ENCODE measurements around the gene ANO10.
"Not testable (repeated sequence)": the region's sequence is repeated elsewhere in the genome, so short reads cannot be mapped to it uniquely, and the experiment has no call there.

The ANO10 gene

GRCh38 chr3:43478839-43479238 lies 143.0 kb downstream of the ANO10 start:
- H3K27me3 ChIP-seq (ENCODE audit: low read depth); H3K36me3 ChIP-seq (replicated peaks); H3K9me3 ChIP-seq; in situ Hi-C loops (cut with MboI; ENCODE audit: low sequenced_read_pairs); H3K4me3 ChIP-seq: not testable (repeated sequence)
- peaks cover 38% of the 10 kb centered on the region for H3K4me1 ChIP-seq
- DNase-seq (ENCODE audit: low spot score in 2 of 2): peak in 1 of 2 experiments; percentile 73

- no peaks in the 10 kb centered on the region for H3K27me3 ChIP-seq (ENCODE audit: low read depth)
- peaks cover 38% of the 10 kb centered on the region for H3K4me1 ChIP-seq
- H3K9me3 ChIP-seq: no peaks in the 10 kb centered on the region
- no peak overlapping the region for H3K4me3 ChIP-seq
- DNase-seq (ENCODE audit: low spot score in 2 of 2): no peak
- in situ Hi-C loops (cut with MboI; ENCODE audit: low sequenced_read_pairs): no loop called here
- no peaks in the 10 kb centered on the region for H3K36me3 ChIP-seq (replicated peaks)
These were observed 143.6 kb downstream of the ANO10 start for GRCh38 chr3:43478118-43478785.

GRCh38 chr3:43477600-43477999 lies 144.2 kb downstream of the ANO10 start:
- Histone ChIP-seq H3K36me3 (replicated peaks) (no peaks in the 10 kb centered on the region), H3K27me3 (ENCODE audit: low read depth) (no peaks in the 10 kb centered on the region), H3K9me3 (no peaks in the 10 kb centered on the region), H3K4me3 (no peak overlapping the region), H3K4me1 (peaks cover 38% of the 10 kb centered on the region)
- no peak for DNase-seq (ENCODE audit: low spot score in 2 of 2)
- in situ Hi-C loops (cut with MboI; ENCODE audit: low sequenced_read_pairs): no loop called here

GRCh38 chr3:43473737-43474136 lies 148.1 kb downstream of the ANO10 start:
- no peak overlapping the region for H3K4me3 ChIP-seq
- H3K9me3 ChIP-seq: no peaks in the 10 kb centered on the region
- no peaks in the 10 kb centered on the region for H3K27me3 ChIP-seq (ENCODE audit: low read depth)
- no peaks in the 10 kb centered on the region for H3K36me3 ChIP-seq (replicated peaks)
- DNase-seq (ENCODE audit: low spot score in 2 of 2): no peak
- in situ Hi-C loops (cut with MboI; ENCODE audit: low sequenced_read_pairs): no loop called here
- peaks cover 6% of the 10 kb centered on the region for H3K4me1 ChIP-seq

- Histone ChIP-seq H3K9me3 (no peaks in the 10 kb centered on the region), H3K36me3 (replicated peaks) (no peaks in the 10 kb centered on the region), H3K4me3 (no peak overlapping the region), H3K27me3 (ENCODE audit: low read depth) (no peaks in the 10 kb centered on the region), H3K4me1 (peaks cover 1% of the 10 kb centered on the region; the same call in 1 of the 2 replicates)
- DNase-seq (ENCODE audit: low spot score in 2 of 2): no peak
- in situ Hi-C loops (cut with MboI; ENCODE audit: low sequenced_read_pairs): no loop called here
These were observed 148.6 kb downstream of the ANO10 start for GRCh38 chr3:43473244-43473643.

- H3K4me1 ChIP-seq: no peaks in the 10 kb centered on the region
- no peaks in the 10 kb centered on the region for H3K9me3 ChIP-seq
- in situ Hi-C loops (cut with MboI; ENCODE audit: low sequenced_read_pairs): no loop called here
- H3K36me3 ChIP-seq (replicated peaks): no peaks in the 10 kb centered on the region
- H3K27me3 ChIP-seq (ENCODE audit: low read depth): no peaks in the 10 kb centered on the region
- DNase-seq (ENCODE audit: low spot score in 2 of 2): no peak
- no peak overlapping the region for H3K4me3 ChIP-seq
These were observed 153.7 kb downstream of the ANO10 start for GRCh38 chr3:43468133-43468532.

GRCh38 chr3:43465109-43465508 lies 156.7 kb downstream of the ANO10 start:
- H3K4me3 ChIP-seq: no peak overlapping the region
- H3K27me3 ChIP-seq (ENCODE audit: low read depth): no peaks in the 10 kb centered on the region
- no peaks in the 10 kb centered on the region for H3K36me3 ChIP-seq (replicated peaks)
- in situ Hi-C loops (cut with MboI; ENCODE audit: low sequenced_read_pairs): no loop called here
- H3K9me3 ChIP-seq: peaks cover 6% of the 10 kb centered on the region
- no peak for DNase-seq (ENCODE audit: low spot score in 2 of 2)
- H3K4me1 ChIP-seq: no peaks in the 10 kb centered on the region

- H3K27me3 ChIP-seq (ENCODE audit: low read depth); in situ Hi-C loops (cut with MboI; ENCODE audit: low sequenced_read_pairs): not testable (repeated sequence)
These were observed 159.2 kb downstream of the ANO10 start for GRCh38 chr3:43462566-43462965.

GRCh38 chr3:43461345-43461744 lies 160.5 kb downstream of the ANO10 start:
- DNase-seq (ENCODE audit: low spot score in 2 of 2): no peak
- Histone ChIP-seq H3K9me3 (peaks cover 6% of the 10 kb centered on the region), H3K27me3 (ENCODE audit: low read depth) (no peaks in the 10 kb centered on the region), H3K4me1 (no peaks in the 10 kb centered on the region), H3K4me3 (no peak overlapping the region), H3K36me3 (replicated peaks) (no peaks in the 10 kb centered on the region)
- in situ Hi-C loops (cut with MboI; ENCODE audit: low sequenced_read_pairs): no loop called here

More at GRCh38 chr3:43462566-43462965, 159.2 kb downstream of the ANO10 start:
- H3K4me1 ChIP-seq; H3K9me3 ChIP-seq; DNase-seq (ENCODE audit: low spot score in 2 of 2); H3K4me3 ChIP-seq; H3K36me3 ChIP-seq (replicated peaks): not testable (repeated sequence)

GRCh38 chr3:43457038-43457437 lies 164.8 kb downstream of the ANO10 start:
- H3K4me1 ChIP-seq; H3K4me3 ChIP-seq; H3K36me3 ChIP-seq (replicated peaks); H3K27me3 ChIP-seq (ENCODE audit: low read depth); DNase-seq (ENCODE audit: low spot score in 2 of 2); H3K9me3 ChIP-seq; in situ Hi-C loops (cut with MboI; ENCODE audit: low sequenced_read_pairs): not testable (repeated sequence)

GRCh38 chr3:43455233-43455632 lies 166.6 kb downstream of the ANO10 start:
- no peak overlapping the region for H3K4me3 ChIP-seq
- H3K4me1 ChIP-seq: peaks cover 16% of the 10 kb centered on the region
- H3K27me3 ChIP-seq (ENCODE audit: low read depth): no peaks in the 10 kb centered on the region
- no peaks in the 10 kb centered on the region for H3K36me3 ChIP-seq (replicated peaks)
- in situ Hi-C loops (cut with MboI; ENCODE audit: low sequenced_read_pairs): no loop called here
- no peaks in the 10 kb centered on the region for H3K9me3 ChIP-seq
- DNase-seq (ENCODE audit: low spot score in 2 of 2): no peak

- no peak for DNase-seq (ENCODE audit: low spot score in 2 of 2)
- in situ Hi-C loops (cut with MboI; ENCODE audit: low sequenced_read_pairs): no loop called here
These were observed 167.8 kb downstream of the ANO10 start for GRCh38 chr3:43453981-43454380.

GRCh38 chr3:43451670-43452254 lies 170.0 kb downstream of the ANO10 start:
- no peak for DNase-seq (ENCODE audit: low spot score in 2 of 2)
- in situ Hi-C loops (cut with MboI; ENCODE audit: low sequenced_read_pairs): no loop called here
- Histone ChIP-seq H3K27me3 (ENCODE audit: low read depth) (no peaks in the 10 kb centered on the region), H3K9me3 (no peaks in the 10 kb centered on the region), H3K36me3 (replicated peaks) (no peaks in the 10 kb centered on the region), H3K4me3 (no peak overlapping the region), H3K4me1 (peaks cover 16% of the 10 kb centered on the region)

More at GRCh38 chr3:43453981-43454380, 167.8 kb downstream of the ANO10 start:
- Histone ChIP-seq H3K36me3 (replicated peaks) (no peaks in the 10 kb centered on the region), H3K27me3 (ENCODE audit: low read depth) (no peaks in the 10 kb centered on the region), H3K9me3 (no peaks in the 10 kb centered on the region), H3K4me1 (peaks cover 16% of the 10 kb centered on the region), H3K4me3 (no peak overlapping the region)

- DNase-seq (ENCODE audit: low spot score in 2 of 2): no peak
- no peaks in the 10 kb centered on the region for H3K27me3 ChIP-seq (ENCODE audit: low read depth)
- peaks cover 16% of the 10 kb centered on the region for H3K4me1 ChIP-seq
- in situ Hi-C loops (cut with MboI; ENCODE audit: low sequenced_read_pairs): no loop called here
- H3K9me3 ChIP-seq: no peaks in the 10 kb centered on the region
- no peak overlapping the region for H3K4me3 ChIP-seq
- no peaks in the 10 kb centered on the region for H3K36me3 ChIP-seq (replicated peaks)
These were observed 173.7 kb downstream of the ANO10 start for GRCh38 chr3:43448098-43448497.

Data from HAP-1 (cell line).